Mucosa of stomach (tissue), 1 donor: ENCODE measurements around the gene RAB3IP.
A peak's percentile ranks its signal among the peaks of the same experiment; 100 is the strongest.

Experiments used
- H3K27me3 ChIP-seq: one replicate; pipeline ENCODE4 v1.7.0; 2013; ENCODE audit warnings: mild to moderate bottlenecking, low read length; ENCODE audit not compliant: control insufficient read depth, insufficient read depth
- H3K36me3 ChIP-seq: one replicate; pipeline ENCODE4 v1.7.0; 2013; ENCODE audit warnings: low read length; ENCODE audit not compliant: control insufficient read depth, insufficient read depth
- H3K4me1 ChIP-seq: one replicate; pipeline ENCODE4 v1.7.0; 2013; ENCODE audit warnings: mild to moderate bottlenecking, low read length; ENCODE audit not compliant: control insufficient read depth, insufficient read depth
- H3K4me3 ChIP-seq: one replicate; pipeline ENCODE4 v1.7.0; 2013; ENCODE audit warnings: low read length
- H3K9ac ChIP-seq: one replicate; pipeline ENCODE4 v1.7.0; 2013; ENCODE audit warnings: mild to moderate bottlenecking, low read length, moderate library complexity
- H3K9me3 ChIP-seq: one replicate; pipeline ENCODE4 v1.7.0; 2013; ENCODE audit warnings: mild to moderate bottlenecking, low read length, moderate library complexity; ENCODE audit not compliant: control insufficient read depth
- donor health status: Pancreatic carcinoma.

The RAB3IP gene

GRCh38 chr12:69738351-69739286 lies at the start of gene RAB3IP:
Gene RAB3IP (plus strand): TSS chr12:69738860. CDS start chr12:69755409, 16,549 bp downstream.
- H3K9ac ChIP-seq, result peak within 1 kb of the TSS; percentile 92
- no peaks in the 10 kb centered on the region for H3K4me1 ChIP-seq
- peak within 1 kb of the TSS; percentile 93 for H3K4me3 ChIP-seq
- no peaks in the 10 kb centered on the region for H3K27me3 ChIP-seq
- H3K9me3 ChIP-seq, result no peaks in the 10 kb centered on the region
- H3K36me3 ChIP-seq, result no peaks in the 10 kb centered on the region

- no peaks in the 10 kb centered on the region for H3K36me3 ChIP-seq
- no peaks in the 10 kb centered on the region for H3K27me3 ChIP-seq
- H3K9ac ChIP-seq, result no peak overlapping the region
- no peaks in the 10 kb centered on the region for H3K4me1 ChIP-seq
- H3K4me3 ChIP-seq, result no peak overlapping the region
- H3K9me3 ChIP-seq, result no peaks in the 10 kb centered on the region
Observed at GRCh38 chr12:69689638-69690037, 49.0 kb upstream of the RAB3IP start.

- Histone ChIP-seq H3K4me1 (no peaks in the 10 kb centered on the region), H3K27me3 (no peaks in the 10 kb centered on the region), H3K9ac (no peak overlapping the region), H3K36me3 (no peaks in the 10 kb centered on the region), H3K4me3 (no peak overlapping the region), H3K9me3 (no peaks in the 10 kb centered on the region)
Observed at GRCh38 chr12:69694123-69694522, 44.5 kb upstream of the RAB3IP start.

GRCh38 chr12:69698054-69698453 lies 40.6 kb upstream of the RAB3IP start:
- no peaks in the 10 kb centered on the region for H3K9me3 ChIP-seq
- no peak overlapping the region for H3K4me3 ChIP-seq
- no peaks in the 10 kb centered on the region for H3K4me1 ChIP-seq
- no peaks in the 10 kb centered on the region for H3K36me3 ChIP-seq
- no peaks in the 10 kb centered on the region for H3K27me3 ChIP-seq
- H3K9ac ChIP-seq, result no peak overlapping the region

GRCh38 chr12:69698769-69699540 lies 39.7 kb upstream of the RAB3IP start, which contains the start of gene BEST3:
Gene BEST3 (minus strand): TSS chr12:69699303. CDS start chr12:69697798, 1,505 bp downstream.
- H3K4me3 ChIP-seq, result no peak within 1 kb of the TSS

GRCh38 chr12:69701826-69702225 lies 36.8 kb upstream of the RAB3IP start:
- Histone ChIP-seq H3K4me3 (no peak overlapping the region), H3K36me3 (no peaks in the 10 kb centered on the region), H3K4me1 (no peaks in the 10 kb centered on the region), H3K27me3 (no peaks in the 10 kb centered on the region), H3K9me3 (no peaks in the 10 kb centered on the region), H3K9ac (no peak overlapping the region)

More at GRCh38 chr12:69698769-69699540, 39.7 kb upstream of the RAB3IP start, which contains the start of gene BEST3:
- H3K4me1 ChIP-seq, result no peaks in the 10 kb centered on the region
- H3K27me3 ChIP-seq, result no peaks in the 10 kb centered on the region
- no peak within 1 kb of the TSS for H3K9ac ChIP-seq
- H3K9me3 ChIP-seq, result no peaks in the 10 kb centered on the region
- H3K36me3 ChIP-seq, result no peaks in the 10 kb centered on the region

- no peak overlapping the region for H3K4me3 ChIP-seq
- no peak overlapping the region for H3K9ac ChIP-seq
- H3K9me3 ChIP-seq, result no peaks in the 10 kb centered on the region
- H3K36me3 ChIP-seq, result no peaks in the 10 kb centered on the region
- H3K4me1 ChIP-seq, result no peaks in the 10 kb centered on the region
- H3K27me3 ChIP-seq, result no peaks in the 10 kb centered on the region
Observed at GRCh38 chr12:69703146-69703642, 35.5 kb upstream of the RAB3IP start.

GRCh38 chr12:69704357-69704756 lies 34.3 kb upstream of the RAB3IP start:
- no peaks in the 10 kb centered on the region for H3K27me3 ChIP-seq
- H3K4me3 ChIP-seq, result no peak overlapping the region
- no peak overlapping the region for H3K9ac ChIP-seq
- H3K9me3 ChIP-seq, result no peaks in the 10 kb centered on the region
- no peaks in the 10 kb centered on the region for H3K36me3 ChIP-seq
- H3K4me1 ChIP-seq, result no peaks in the 10 kb centered on the region

- Histone ChIP-seq H3K27me3 (no peaks in the 10 kb centered on the region), H3K4me3 (no peak overlapping the region), H3K4me1 (no peaks in the 10 kb centered on the region), H3K36me3 (no peaks in the 10 kb centered on the region), H3K9ac (no peak overlapping the region), H3K9me3 (no peaks in the 10 kb centered on the region)
Observed at GRCh38 chr12:69708649-69709048, 30.0 kb upstream of the RAB3IP start.

- Histone ChIP-seq H3K9me3 (no peaks in the 10 kb centered on the region), H3K36me3 (no peaks in the 10 kb centered on the region), H3K27me3 (no peaks in the 10 kb centered on the region), H3K4me1 (no peaks in the 10 kb centered on the region), H3K9ac (no peak overlapping the region), H3K4me3 (no peak overlapping the region)
Observed at GRCh38 chr12:69712826-69713225, 25.8 kb upstream of the RAB3IP start.

GRCh38 chr12:69714542-69714941 lies 24.1 kb upstream of the RAB3IP start:
- no peaks in the 10 kb centered on the region for H3K9me3 ChIP-seq
- H3K27me3 ChIP-seq, result no peaks in the 10 kb centered on the region
- H3K9ac ChIP-seq, result no peak overlapping the region
- no peak overlapping the region for H3K4me3 ChIP-seq
- H3K36me3 ChIP-seq, result no peaks in the 10 kb centered on the region
- H3K4me1 ChIP-seq, result no peaks in the 10 kb centered on the region
